ENCODE results near the gene MFN1.

The MFN1 gene

GRCh38 chr3:179369621-179370020 lies 22.1 kb downstream of the MFN1 start:
- Histone ChIP-seq H3K36me3 (peaks cover 9% of the 10 kb centered on the region), H3K27ac (no peak overlapping the region), H3K4me3 (ENCODE audit: low read depth, low read length) (no peak overlapping the region), H3K9me3 (ENCODE audit: severe bottlenecking) (no peaks in the 10 kb centered on the region), H3K27me3 (ENCODE audit: insufficient read depth, low read depth, severe bottlenecking) (no peaks in the 10 kb centered on the region)
- no peak for TF ChIP-seq CTCF (IDR thresholded peaks at IDR 0.05; ENCODE audit: low read depth, low read length)
- no peak for DNase-seq

DNA sequence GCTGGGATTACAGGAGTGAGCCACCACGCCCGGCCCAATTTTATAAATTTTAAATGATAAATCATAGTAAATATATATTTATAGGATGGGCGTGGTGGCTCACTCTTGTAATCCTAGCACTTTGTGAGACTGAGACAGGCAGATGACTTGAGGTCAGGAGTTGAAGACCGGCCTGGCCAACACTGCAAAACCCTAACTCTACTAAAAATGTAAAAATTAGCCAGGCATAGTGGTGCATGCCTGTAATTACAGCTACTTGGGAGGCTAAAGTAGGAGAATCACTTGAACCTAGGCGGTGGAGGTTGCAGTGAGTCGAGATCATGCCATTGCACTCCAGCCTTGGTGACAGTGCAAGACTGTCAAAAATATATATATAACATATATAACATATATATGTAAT lies 26.4 kb downstream of the MFN1 start:
- no peak for TF ChIP-seq CTCF (IDR thresholded peaks at IDR 0.05; ENCODE audit: low read depth, low read length)
- Histone ChIP-seq H3K36me3 (peaks cover 16% of the 10 kb centered on the region), H3K27ac (no peak overlapping the region), H3K9me3 (ENCODE audit: severe bottlenecking) (no peaks in the 10 kb centered on the region), H3K4me3 (ENCODE audit: low read depth, low read length) (no peak overlapping the region), H3K27me3 (ENCODE audit: insufficient read depth, low read depth, severe bottlenecking) (no peaks in the 10 kb centered on the region)
- no peak for DNase-seq

- Histone ChIP-seq H3K4me3 (ENCODE audit: low read depth, low read length) (no peak overlapping the region), H3K36me3 (peaks cover 20% of the 10 kb centered on the region), H3K9me3 (ENCODE audit: severe bottlenecking) (no peaks in the 10 kb centered on the region), H3K27me3 (ENCODE audit: insufficient read depth, low read depth, severe bottlenecking) (no peaks in the 10 kb centered on the region), H3K27ac (no peak overlapping the region)
- TF ChIP-seq CTCF (IDR thresholded peaks at IDR 0.05; ENCODE audit: low read depth, low read length) = no peak
- no peak for DNase-seq
Measured at GRCh38 chr3:179375091-179375999, 27.8 kb downstream of the MFN1 start.

- no peaks in the 10 kb centered on the region for H3K27me3 ChIP-seq (ENCODE audit: insufficient read depth, low read depth, severe bottlenecking)
- H3K4me3 ChIP-seq (ENCODE audit: low read depth, low read length) = no peak overlapping the region
- H3K27ac ChIP-seq = no peak overlapping the region
- no peak for TF ChIP-seq CTCF (IDR thresholded peaks at IDR 0.05; ENCODE audit: low read depth, low read length)
- DNase-seq = no peak
- H3K36me3 ChIP-seq = peaks cover 24% of the 10 kb centered on the region
- no peaks in the 10 kb centered on the region for H3K9me3 ChIP-seq (ENCODE audit: severe bottlenecking)
Measured at GRCh38 chr3:179376474-179376873, 29.0 kb downstream of the MFN1 start.

DNA sequence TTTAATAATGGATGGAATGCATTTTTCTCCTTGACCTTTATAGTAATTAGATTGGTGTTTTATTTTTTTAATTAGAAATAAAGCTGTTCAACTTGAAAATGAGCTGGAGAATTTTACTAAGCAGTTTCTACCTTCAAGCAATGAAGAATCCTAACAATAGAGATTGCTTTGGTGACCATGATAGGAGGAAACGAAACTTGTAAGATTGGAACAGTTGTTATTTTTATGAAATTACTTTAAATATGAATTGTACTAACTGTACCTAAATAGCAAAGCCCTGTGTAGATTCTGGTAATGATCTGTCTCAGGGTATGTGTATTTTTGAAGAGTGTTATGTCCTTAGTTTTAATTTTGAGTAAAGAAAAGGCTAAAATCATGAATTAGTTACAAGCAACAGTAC lies 44.4 kb downstream of the MFN1 start:
- Histone ChIP-seq H3K4me3 (ENCODE audit: low read depth, low read length) (no peak overlapping the region), H3K9me3 (ENCODE audit: severe bottlenecking) (no peaks in the 10 kb centered on the region), H3K36me3 (peaks cover 33% of the 10 kb centered on the region), H3K27me3 (ENCODE audit: insufficient read depth, low read depth, severe bottlenecking) (no peaks in the 10 kb centered on the region), H3K27ac (no peak overlapping the region)
- no peak for DNase-seq
- TF ChIP-seq CTCF (IDR thresholded peaks at IDR 0.05; ENCODE audit: low read depth, low read length) = no peak
